Fibroblast of lung (primary cell): ENCODE data around the gene ZNF638.

Experiments
- EZH2 ChIP-seq: IDR thresholded peaks from 2 replicates; pipeline ENCODE4 v1.5.1; 2012; ENCODE audit warnings: low read length, control low read depth, mild to moderate bottlenecking; ENCODE audit errors: missing control alignments
- TF ChIP-seq, protein P1 (sequence below), 2 donors: IDR thresholded peaks in 1 of 2; conservative IDR thresholded peaks in 1 of 2; 1 replicate in 1 of 2; 2 replicates in 1 of 2; pipeline ENCODE4 v1.5.1; 2011 to 2012; ENCODE audit warnings: low read length in 2 of 2, control low read depth in 1 of 2, inconsistent platforms in 1 of 2, low read depth in 1 of 2, mild to moderate bottlenecking in 1 of 2

DNA sequence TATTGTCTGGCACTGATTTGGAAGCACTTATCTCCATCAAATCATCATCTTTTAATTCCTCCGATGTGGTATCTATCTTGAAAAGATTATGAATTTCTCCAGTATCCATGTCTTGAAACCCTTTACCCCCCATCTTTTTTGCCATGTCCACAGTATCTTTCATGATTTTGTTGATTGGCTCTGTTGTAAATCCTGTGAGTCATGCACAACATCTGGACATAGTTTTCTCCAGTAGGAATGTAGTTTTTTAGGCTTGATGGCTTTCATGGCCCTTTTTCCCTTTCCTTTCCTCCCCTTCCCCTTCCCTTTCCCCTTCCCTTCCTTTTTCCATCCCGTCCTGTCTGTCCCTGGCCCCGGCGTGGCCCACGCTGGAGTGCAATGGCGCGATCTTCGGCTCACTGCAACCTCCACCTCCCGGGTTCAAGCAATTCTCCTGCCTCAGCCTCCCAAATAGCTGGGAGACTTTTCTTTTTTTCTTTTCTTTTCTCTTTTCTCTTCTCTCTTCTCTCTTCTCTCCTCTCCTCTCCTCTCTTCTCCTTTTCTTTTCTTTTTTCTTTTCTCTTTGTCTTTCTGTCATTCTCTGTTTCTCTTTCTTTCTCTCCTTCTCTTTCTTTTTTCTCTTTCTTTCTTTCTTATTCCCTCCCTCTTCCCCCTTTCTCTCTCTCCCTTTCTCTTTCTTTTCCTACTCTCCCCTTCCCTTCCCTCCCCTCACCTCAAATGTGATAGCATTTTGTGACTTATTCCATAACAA is 18.4 kb upstream of the ZNF638 start:
- TF ChIP-seq, protein P1, sequence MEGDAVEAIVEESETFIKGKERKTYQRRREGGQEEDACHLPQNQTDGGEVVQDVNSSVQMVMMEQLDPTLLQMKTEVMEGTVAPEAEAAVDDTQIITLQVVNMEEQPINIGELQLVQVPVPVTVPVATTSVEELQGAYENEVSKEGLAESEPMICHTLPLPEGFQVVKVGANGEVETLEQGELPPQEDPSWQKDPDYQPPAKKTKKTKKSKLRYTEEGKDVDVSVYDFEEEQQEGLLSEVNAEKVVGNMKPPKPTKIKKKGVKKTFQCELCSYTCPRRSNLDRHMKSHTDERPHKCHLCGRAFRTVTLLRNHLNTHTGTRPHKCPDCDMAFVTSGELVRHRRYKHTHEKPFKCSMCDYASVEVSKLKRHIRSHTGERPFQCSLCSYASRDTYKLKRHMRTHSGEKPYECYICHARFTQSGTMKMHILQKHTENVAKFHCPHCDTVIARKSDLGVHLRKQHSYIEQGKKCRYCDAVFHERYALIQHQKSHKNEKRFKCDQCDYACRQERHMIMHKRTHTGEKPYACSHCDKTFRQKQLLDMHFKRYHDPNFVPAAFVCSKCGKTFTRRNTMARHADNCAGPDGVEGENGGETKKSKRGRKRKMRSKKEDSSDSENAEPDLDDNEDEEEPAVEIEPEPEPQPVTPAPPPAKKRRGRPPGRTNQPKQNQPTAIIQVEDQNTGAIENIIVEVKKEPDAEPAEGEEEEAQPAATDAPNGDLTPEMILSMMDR (conservative IDR thresholded peaks at IDR 0.05 in 1 of 2, IDR thresholded peaks at IDR 0.05 in 1 of 2; ENCODE audit: low read depth in 1 of 2, low read length in 2 of 2): no peak
- no peak for TF ChIP-seq EZH2
